H1 (cell line): ENCODE data around the gene NUB1. TPM values are rescaled to one million over a fixed set of nuclear protein-coding genes. Genes with fewer than 3 reads are reported as not detected.

Experiments used
- polyA plus RNA-seq, 7 experiments: library from polyadenylated mRNA; depleted of rRNA in 3 of 7; stranded (reverse) in 5 of 7; unstranded in 2 of 7; fragments of >200 nt in 5 of 7; fragments of 200-250 nt in 2 of 7; gene quantifications; 1 replicate in 5 of 7; 2 replicates in 1 of 7; 4 replicates in 1 of 7; pipeline versions ENCODE4 v1.2.1 to v1.2.3, GENCODE V29; 2011 to 2013; ENCODE audit warnings: missing spikeins in 2 of 7, mixed read lengths in 2 of 7
- total RNA-seq: library from RNA; stranded (reverse); fragmentation: NEBNext Ultra II Directional; extraction: Animal tissue kit (Norgen Biotek cat#: 25700); gene quantifications from 2 replicates; pipeline ENCODE4 v1.2.1, GENCODE V29; 2021
- TF ChIP-seq, protein P1 (sequence below): fragments of 300-600 bp; sonication (generic); IDR thresholded peaks from 2 replicates; pipeline ENCODE4 v1.7.1; 2012; ENCODE audit warnings: low read length, moderate library complexity, mild to moderate bottlenecking, inconsistent platforms; ENCODE audit not compliant: insufficient replicate concordance

NUB1 gene
- total and polyA plus RNA-seq, 2 of the 8 experiments (the other 6 are each of a cell fraction or from before 2014, with no cell fraction given), result 22.1 to 43.5 TPM

DNA sequence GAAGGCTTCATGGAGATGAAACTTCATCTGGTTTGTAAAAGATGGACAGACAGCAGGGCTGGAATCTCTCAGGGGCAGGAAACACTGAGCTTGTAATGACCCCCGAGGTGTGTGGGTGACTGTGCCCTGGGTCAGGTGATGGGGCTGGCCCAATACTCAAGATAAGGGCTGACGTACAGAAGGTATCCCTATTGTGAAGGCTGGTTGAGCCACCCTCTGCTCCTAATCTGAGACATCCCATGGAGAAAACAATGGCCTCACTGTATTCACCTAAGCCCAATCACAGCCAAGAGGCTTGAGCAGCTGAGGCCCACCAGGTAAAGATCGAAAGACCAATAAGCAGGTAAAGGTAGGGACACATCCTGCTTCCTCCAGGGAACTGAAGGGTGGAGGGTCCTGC lies 34.8 kb upstream of the NUB1 start (continued):
- TF ChIP-seq, protein P1, sequence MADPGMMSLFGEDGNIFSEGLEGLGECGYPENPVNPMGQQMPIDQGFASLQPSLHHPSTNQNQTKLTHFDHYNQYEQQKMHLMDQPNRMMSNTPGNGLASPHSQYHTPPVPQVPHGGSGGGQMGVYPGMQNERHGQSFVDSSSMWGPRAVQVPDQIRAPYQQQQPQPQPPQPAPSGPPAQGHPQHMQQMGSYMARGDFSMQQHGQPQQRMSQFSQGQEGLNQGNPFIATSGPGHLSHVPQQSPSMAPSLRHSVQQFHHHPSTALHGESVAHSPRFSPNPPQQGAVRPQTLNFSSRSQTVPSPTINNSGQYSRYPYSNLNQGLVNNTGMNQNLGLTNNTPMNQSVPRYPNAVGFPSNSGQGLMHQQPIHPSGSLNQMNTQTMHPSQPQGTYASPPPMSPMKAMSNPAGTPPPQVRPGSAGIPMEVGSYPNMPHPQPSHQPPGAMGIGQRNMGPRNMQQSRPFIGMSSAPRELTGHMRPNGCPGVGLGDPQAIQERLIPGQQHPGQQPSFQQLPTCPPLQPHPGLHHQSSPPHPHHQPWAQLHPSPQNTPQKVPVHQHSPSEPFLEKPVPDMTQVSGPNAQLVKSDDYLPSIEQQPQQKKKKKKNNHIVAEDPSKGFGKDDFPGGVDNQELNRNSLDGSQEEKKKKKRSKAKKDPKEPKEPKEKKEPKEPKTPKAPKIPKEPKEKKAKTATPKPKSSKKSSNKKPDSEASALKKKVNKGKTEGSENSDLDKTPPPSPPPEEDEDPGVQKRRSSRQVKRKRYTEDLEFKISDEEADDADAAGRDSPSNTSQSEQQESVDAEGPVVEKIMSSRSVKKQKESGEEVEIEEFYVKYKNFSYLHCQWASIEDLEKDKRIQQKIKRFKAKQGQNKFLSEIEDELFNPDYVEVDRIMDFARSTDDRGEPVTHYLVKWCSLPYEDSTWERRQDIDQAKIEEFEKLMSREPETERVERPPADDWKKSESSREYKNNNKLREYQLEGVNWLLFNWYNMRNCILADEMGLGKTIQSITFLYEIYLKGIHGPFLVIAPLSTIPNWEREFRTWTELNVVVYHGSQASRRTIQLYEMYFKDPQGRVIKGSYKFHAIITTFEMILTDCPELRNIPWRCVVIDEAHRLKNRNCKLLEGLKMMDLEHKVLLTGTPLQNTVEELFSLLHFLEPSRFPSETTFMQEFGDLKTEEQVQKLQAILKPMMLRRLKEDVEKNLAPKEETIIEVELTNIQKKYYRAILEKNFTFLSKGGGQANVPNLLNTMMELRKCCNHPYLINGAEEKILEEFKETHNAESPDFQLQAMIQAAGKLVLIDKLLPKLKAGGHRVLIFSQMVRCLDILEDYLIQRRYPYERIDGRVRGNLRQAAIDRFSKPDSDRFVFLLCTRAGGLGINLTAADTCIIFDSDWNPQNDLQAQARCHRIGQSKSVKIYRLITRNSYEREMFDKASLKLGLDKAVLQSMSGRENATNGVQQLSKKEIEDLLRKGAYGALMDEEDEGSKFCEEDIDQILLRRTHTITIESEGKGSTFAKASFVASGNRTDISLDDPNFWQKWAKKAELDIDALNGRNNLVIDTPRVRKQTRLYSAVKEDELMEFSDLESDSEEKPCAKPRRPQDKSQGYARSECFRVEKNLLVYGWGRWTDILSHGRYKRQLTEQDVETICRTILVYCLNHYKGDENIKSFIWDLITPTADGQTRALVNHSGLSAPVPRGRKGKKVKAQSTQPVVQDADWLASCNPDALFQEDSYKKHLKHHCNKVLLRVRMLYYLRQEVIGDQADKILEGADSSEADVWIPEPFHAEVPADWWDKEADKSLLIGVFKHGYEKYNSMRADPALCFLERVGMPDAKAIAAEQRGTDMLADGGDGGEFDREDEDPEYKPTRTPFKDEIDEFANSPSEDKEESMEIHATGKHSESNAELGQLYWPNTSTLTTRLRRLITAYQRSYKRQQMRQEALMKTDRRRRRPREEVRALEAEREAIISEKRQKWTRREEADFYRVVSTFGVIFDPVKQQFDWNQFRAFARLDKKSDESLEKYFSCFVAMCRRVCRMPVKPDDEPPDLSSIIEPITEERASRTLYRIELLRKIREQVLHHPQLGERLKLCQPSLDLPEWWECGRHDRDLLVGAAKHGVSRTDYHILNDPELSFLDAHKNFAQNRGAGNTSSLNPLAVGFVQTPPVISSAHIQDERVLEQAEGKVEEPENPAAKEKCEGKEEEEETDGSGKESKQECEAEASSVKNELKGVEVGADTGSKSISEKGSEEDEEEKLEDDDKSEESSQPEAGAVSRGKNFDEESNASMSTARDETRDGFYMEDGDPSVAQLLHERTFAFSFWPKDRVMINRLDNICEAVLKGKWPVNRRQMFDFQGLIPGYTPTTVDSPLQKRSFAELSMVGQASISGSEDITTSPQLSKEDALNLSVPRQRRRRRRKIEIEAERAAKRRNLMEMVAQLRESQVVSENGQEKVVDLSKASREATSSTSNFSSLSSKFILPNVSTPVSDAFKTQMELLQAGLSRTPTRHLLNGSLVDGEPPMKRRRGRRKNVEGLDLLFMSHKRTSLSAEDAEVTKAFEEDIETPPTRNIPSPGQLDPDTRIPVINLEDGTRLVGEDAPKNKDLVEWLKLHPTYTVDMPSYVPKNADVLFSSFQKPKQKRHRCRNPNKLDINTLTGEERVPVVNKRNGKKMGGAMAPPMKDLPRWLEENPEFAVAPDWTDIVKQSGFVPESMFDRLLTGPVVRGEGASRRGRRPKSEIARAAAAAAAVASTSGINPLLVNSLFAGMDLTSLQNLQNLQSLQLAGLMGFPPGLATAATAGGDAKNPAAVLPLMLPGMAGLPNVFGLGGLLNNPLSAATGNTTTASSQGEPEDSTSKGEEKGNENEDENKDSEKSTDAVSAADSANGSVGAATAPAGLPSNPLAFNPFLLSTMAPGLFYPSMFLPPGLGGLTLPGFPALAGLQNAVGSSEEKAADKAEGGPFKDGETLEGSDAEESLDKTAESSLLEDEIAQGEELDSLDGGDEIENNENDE, result no peak
